OCI-LY7 (cell line): ENCODE results near the gene CNOT6L.

Experiments used
- EZH2phosphoT487 ChIP-seq: fragments of 200-600 bp; sonication (generic); IDR thresholded peaks from 2 replicates; pipeline ENCODE4 v1.6.1; 2018; ENCODE audit warnings: low read depth, borderline replicate concordance, mild to moderate bottlenecking, mixed run types, antibody characterized with exemption, low read length, moderate library complexity, mixed read lengths
- TF ChIP-seq, protein P1 (sequence below): fragments of 200-600 bp; sonication (generic); conservative IDR thresholded peaks from 2 replicates; pipeline ENCODE4 v1.5.1; 2014; ENCODE audit warnings: mild to moderate bottlenecking, antibody characterized with exemption, low read length, moderate library complexity, mixed read lengths

- TF ChIP-seq, protein P1, sequence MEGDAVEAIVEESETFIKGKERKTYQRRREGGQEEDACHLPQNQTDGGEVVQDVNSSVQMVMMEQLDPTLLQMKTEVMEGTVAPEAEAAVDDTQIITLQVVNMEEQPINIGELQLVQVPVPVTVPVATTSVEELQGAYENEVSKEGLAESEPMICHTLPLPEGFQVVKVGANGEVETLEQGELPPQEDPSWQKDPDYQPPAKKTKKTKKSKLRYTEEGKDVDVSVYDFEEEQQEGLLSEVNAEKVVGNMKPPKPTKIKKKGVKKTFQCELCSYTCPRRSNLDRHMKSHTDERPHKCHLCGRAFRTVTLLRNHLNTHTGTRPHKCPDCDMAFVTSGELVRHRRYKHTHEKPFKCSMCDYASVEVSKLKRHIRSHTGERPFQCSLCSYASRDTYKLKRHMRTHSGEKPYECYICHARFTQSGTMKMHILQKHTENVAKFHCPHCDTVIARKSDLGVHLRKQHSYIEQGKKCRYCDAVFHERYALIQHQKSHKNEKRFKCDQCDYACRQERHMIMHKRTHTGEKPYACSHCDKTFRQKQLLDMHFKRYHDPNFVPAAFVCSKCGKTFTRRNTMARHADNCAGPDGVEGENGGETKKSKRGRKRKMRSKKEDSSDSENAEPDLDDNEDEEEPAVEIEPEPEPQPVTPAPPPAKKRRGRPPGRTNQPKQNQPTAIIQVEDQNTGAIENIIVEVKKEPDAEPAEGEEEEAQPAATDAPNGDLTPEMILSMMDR = no peak
- TF ChIP-seq EZH2phosphoT487 = no peak
Observed at GRCh38 chr4:77706717-77707116, 112.5 kb downstream of the CNOT6L start.
